ENCODE data around the gene PRAMEF1. TPM values are rescaled to one million over a fixed set of nuclear protein-coding genes. Genes with fewer than 3 reads are reported as not detected.

PRAMEF1 gene
- total RNA-seq, 1 donor from 2014 or later = not detected

Other genes starting within 250 kb of the PRAMEF1 start
- gene DHRS3, start 173.2 kb upstream of the PRAMEF1 start, total RNA-seq = 41.8 TPM
- gene AADACL4, start 147.3 kb upstream of the PRAMEF1 start, total RNA-seq = not detected
- gene AADACL3, start 75.3 kb upstream of the PRAMEF1 start, total RNA-seq = not detected
- gene CFAP107, start 45.2 kb upstream of the PRAMEF1 start, total RNA-seq = not detected
- gene PRAMEF12, start 17.7 kb upstream of the PRAMEF1 start, total RNA-seq = not detected
- not detected for gene PRAMEF11, start 40.0 kb downstream of the PRAMEF1 start, total RNA-seq
- gene HNRNPCL1, start 57.3 kb downstream of the PRAMEF1 start, total RNA-seq = not detected
- not detected for gene PRAMEF2, start 65.7 kb downstream of the PRAMEF1 start, total RNA-seq
- gene PRAMEF4, start 94.8 kb downstream of the PRAMEF1 start, total RNA-seq = not detected
- not detected for gene PRAMEF10, start 106.9 kb downstream of the PRAMEF1 start, total RNA-seq
- gene PRAMEF7, start 125.2 kb downstream of the PRAMEF1 start, total RNA-seq = not detected
- not detected for gene PRAMEF6, start 156.2 kb downstream of the PRAMEF1 start, total RNA-seq